Trophoblast cell (in vitro differentiated cells and primary cell): ENCODE results near the gene FARP2.

ENCODE experiments used
- DNase-seq, 2 donors: peaks; one replicate each; pipeline ENCODE4 v3.0.0-alpha.2; 2016
- H2AFZ ChIP-seq: 2 replicates; pipeline ENCODE4 v1.6.1; 2013; ENCODE audit warnings: low read length, moderate library complexity, mild to moderate bottlenecking; ENCODE audit not compliant: insufficient read depth, poor library complexity
- H2AK5ac ChIP-seq: 2 replicates; pipeline ENCODE4 v1.6.1; 2013; ENCODE audit warnings: mild to moderate bottlenecking, low read length
- H2BK120ac ChIP-seq: 2 replicates; pipeline ENCODE4 v1.6.1; 2013; ENCODE audit warnings: low read length, mild to moderate bottlenecking, moderate library complexity; ENCODE audit not compliant: insufficient read depth, poor library complexity
- H2BK12ac ChIP-seq: 2 replicates; pipeline ENCODE4 v1.6.1; 2013; ENCODE audit warnings: mild to moderate bottlenecking, low read length, moderate library complexity
- H2BK5ac ChIP-seq: 2 replicates; pipeline ENCODE4 v1.6.1; 2013; ENCODE audit warnings: low read length, low read depth, moderate library complexity, mild to moderate bottlenecking; ENCODE audit not compliant: poor library complexity
- H3K14ac ChIP-seq: 2 replicates; pipeline ENCODE4 v1.6.1; 2013; ENCODE audit warnings: mild to moderate bottlenecking, low read length
- H3K18ac ChIP-seq: 2 replicates; pipeline ENCODE4 v1.6.1; 2013; ENCODE audit warnings: mild to moderate bottlenecking, low read length
- H3K23ac ChIP-seq: 2 replicates; pipeline ENCODE4 v1.6.1; 2013; ENCODE audit warnings: low read length
- H3K27ac ChIP-seq: 2 replicates; pipeline ENCODE4 v1.5.1; 2013; ENCODE audit warnings: low read depth, mild to moderate bottlenecking, inconsistent platforms, low read length, moderate library complexity
- H3K27me3 ChIP-seq: 2 replicates; pipeline ENCODE4 v1.6.1; 2013; ENCODE audit warnings: inconsistent platforms, mild to moderate bottlenecking, low read length, moderate library complexity; ENCODE audit not compliant: insufficient read depth
- H3K36me3 ChIP-seq, 2 experiments: 1 replicate in 1 of 2; 2 replicates in 1 of 2; pipeline ENCODE4 v1.6.1; 2013; ENCODE audit warnings: low read length in 2 of 2, mild to moderate bottlenecking in 2 of 2, moderate library complexity in 1 of 2; ENCODE audit not compliant: insufficient read depth in 2 of 2, control insufficient read depth in 1 of 2
- H3K4ac ChIP-seq: 2 replicates; pipeline ENCODE4 v1.6.1; 2013; ENCODE audit warnings: low read depth, mild to moderate bottlenecking, low read length, moderate library complexity
- H3K4me1 ChIP-seq, 2 experiments: 1 replicate in 1 of 2; 2 replicates in 1 of 2; pipeline ENCODE4 v1.6.1; 2013; ENCODE audit warnings: low read length in 2 of 2, mild to moderate bottlenecking in 2 of 2, moderate library complexity in 1 of 2; ENCODE audit not compliant: insufficient read depth in 2 of 2, control insufficient read depth in 1 of 2
- H3K4me2 ChIP-seq: 2 replicates; pipeline ENCODE4 v1.6.1; 2013; ENCODE audit warnings: inconsistent platforms, mild to moderate bottlenecking, low read length, moderate library complexity
- H3K4me3 ChIP-seq: 2 replicates; pipeline ENCODE4 v1.5.1; 2013; ENCODE audit warnings: mild to moderate bottlenecking, low read depth, low read length, inconsistent platforms
- H3K79me1 ChIP-seq: one replicate; pipeline ENCODE4 v1.6.1; 2013; ENCODE audit warnings: low read length
- H3K79me2 ChIP-seq: 2 replicates; pipeline ENCODE4 v1.6.1; 2013; ENCODE audit warnings: low read length, mild to moderate bottlenecking; ENCODE audit not compliant: control insufficient read depth, insufficient read depth, poor library complexity
- H3K9ac ChIP-seq: 2 replicates; pipeline ENCODE4 v1.6.1; 2013; ENCODE audit warnings: mild to moderate bottlenecking, low read length
- H3K9me3 ChIP-seq: 2 replicates; pipeline ENCODE4 v1.6.1; 2013; ENCODE audit warnings: low read depth, mild to moderate bottlenecking, control low read depth, inconsistent platforms, low read length; ENCODE audit not compliant: insufficient read depth
- H4K12ac ChIP-seq: 2 replicates; pipeline ENCODE4 v1.6.1; 2013; ENCODE audit warnings: low read depth, mild to moderate bottlenecking, low read length, moderate library complexity
- H4K8ac ChIP-seq: 2 replicates; pipeline ENCODE4 v1.6.1; 2013; ENCODE audit warnings: low read depth, mild to moderate bottlenecking, low read length, moderate library complexity
- H4K91ac ChIP-seq: one replicate; pipeline ENCODE4 v1.6.1; 2013; ENCODE audit warnings: low read depth, mild to moderate bottlenecking, low read length, moderate library complexity
- WGBS: extraction: QIAGEN DNeasy Blood & Tissue Kit; methylation state at CpG from one replicate; pipeline ENCODE4 v1.1.7; 2013; ENCODE audit warnings: missing lambda C conversion rate; ENCODE audit not compliant: insufficient read length, insufficient coverage; ENCODE audit errors: extremely low coverage; 5-methylcytosine and 5-hydroxymethylcytosine counted together

Gene FARP2

DNA sequence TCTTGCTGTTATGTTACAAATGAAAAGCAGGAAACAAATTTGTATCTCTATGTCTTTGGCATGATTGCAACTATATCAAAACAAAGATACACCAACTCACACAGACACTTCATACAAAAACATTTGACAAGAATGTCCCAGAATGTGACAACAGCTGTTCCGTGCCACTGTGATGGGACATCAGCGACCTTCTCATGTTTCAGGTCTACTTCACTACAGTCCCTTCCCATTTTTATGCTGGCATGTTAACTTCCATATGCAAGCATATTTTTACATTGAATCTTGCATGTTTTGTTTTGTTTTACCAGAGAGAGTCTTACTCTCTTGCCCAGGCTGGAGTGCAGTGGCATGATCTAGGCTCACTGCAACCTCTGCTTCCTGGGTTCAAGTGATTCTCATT, 81.1 kb downstream of the FARP2 start:
- Histone ChIP-seq H3K23ac (no peak overlapping the region), H4K12ac (no peak overlapping the region), H2BK12ac (no peak overlapping the region), H3K4me2 (no peak overlapping the region), H3K9ac (no peak overlapping the region), H3K27ac (no peak overlapping the region), H3K18ac (no peak overlapping the region), H3K4me3 (no peak overlapping the region), H2AK5ac (no peak overlapping the region), H3K27me3 (no peaks in the 10 kb centered on the region), H2BK120ac (no peak overlapping the region), H2AFZ (no peak overlapping the region), H3K79me2 (peaks cover 2% of the 10 kb centered on the region), H4K8ac (no peak overlapping the region), H3K4me1 (no peaks in the 10 kb centered on the region), H3K9me3 (peaks cover 4% of the 10 kb centered on the region), H3K36me3 (peaks cover 23 to 47% of the 10 kb centered on the region in 2 experiments), H3K79me1 (no peaks in the 10 kb centered on the region), H3K14ac (no peak overlapping the region), H4K91ac (no peak overlapping the region), H3K4ac (no peak overlapping the region), H2BK5ac (no peak overlapping the region)
- WGBS, result no CpG with 5 or more reads among the region's 2 CpGs
- DNase-seq, result no peak

DNA sequence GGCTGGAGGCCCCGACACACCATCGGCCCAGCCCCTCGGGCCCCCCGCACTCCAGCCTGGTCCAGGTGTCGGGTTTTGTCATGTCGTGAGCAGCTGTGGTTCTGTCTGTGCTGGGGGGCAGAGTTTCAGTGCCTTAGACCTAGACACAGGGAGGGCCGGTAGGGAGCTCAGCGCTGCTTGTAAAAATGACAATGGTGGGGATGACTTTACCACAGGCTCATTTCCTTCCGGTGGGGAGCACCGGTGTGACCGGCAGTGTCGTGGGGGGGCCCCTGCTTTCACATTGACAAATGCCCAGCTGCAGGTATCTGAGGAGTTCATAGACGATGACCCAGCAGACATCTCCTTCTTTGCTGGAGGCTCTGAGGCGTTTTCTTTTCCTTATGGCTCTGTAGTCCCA, 85.4 kb downstream of the FARP2 start:
- no peak overlapping the region for H2BK120ac ChIP-seq
- no peak overlapping the region for H3K9ac ChIP-seq
- peaks cover 31 to 46% of the 10 kb centered on the region in 2 experiments for H3K36me3 ChIP-seq
- H3K4me2 ChIP-seq, result no peak overlapping the region
- no peak for DNase-seq
- no peak overlapping the region for H3K4ac ChIP-seq
- no peak overlapping the region for H3K23ac ChIP-seq
- no peak overlapping the region for H2BK12ac ChIP-seq
- H4K8ac ChIP-seq, result no peak overlapping the region
- H3K79me1 ChIP-seq, result no peaks in the 10 kb centered on the region
- H3K18ac ChIP-seq, result no peak overlapping the region
- no peak overlapping the region for H3K4me3 ChIP-seq
- no peak overlapping the region for H2AFZ ChIP-seq
- no peak overlapping the region for H3K14ac ChIP-seq
- H3K27me3 ChIP-seq, result no peaks in the 10 kb centered on the region
- H3K27ac ChIP-seq, result no peak overlapping the region
- H3K4me1 ChIP-seq, result no peaks in the 10 kb centered on the region
- H4K12ac ChIP-seq, result no peak overlapping the region
- no peak overlapping the region for H4K91ac ChIP-seq
- H3K79me2 ChIP-seq, result peaks cover 2% of the 10 kb centered on the region
- no CpG with 5 or more reads among the region's 14 CpGs for WGBS
- no peak overlapping the region for H2BK5ac ChIP-seq
- peaks cover 4% of the 10 kb centered on the region for H3K9me3 ChIP-seq
- no peak overlapping the region for H2AK5ac ChIP-seq

DNA sequence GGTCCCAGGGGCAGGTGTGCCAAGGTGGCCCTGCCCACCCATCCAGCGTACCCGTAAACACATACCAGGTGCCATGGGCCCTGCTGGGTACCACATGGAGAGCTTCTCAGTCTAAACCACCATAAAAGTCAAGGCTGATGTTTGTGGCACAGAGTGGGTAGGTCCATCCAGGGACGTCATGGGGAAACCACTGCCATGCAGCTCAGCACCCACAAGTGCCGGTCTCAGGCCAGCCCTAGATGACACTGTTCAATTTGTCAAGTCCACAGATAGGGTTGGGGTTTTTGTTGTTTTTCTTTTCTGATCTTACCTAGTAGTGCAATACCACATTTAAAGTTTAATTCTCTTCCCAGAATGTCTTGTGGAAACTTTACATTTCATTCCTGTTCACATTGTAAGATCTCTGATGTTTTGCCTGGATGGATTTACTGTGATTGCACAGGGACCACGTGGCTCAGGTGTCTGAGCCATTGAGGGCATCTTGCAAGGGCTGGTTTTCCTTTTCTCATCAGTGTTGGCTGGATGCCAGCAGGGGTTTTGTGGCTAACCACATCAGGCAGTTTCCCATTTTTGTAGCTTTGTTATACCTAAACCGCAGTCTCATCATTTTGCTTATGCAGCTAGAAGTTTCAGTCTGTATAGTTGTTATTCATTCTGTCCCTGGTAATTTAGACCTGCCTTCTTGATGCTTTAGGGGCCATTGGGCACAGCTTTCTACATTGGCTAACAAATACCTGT, 87.6 kb downstream of the FARP2 start:
- Histone ChIP-seq H2BK12ac (no peak overlapping the region), H3K9me3 (peaks cover 4% of the 10 kb centered on the region), H2BK120ac (no peak overlapping the region), H3K79me2 (peaks cover 2% of the 10 kb centered on the region), H2AFZ (no peak overlapping the region), H3K23ac (no peak overlapping the region), H3K9ac (no peak overlapping the region), H2BK5ac (no peak overlapping the region), H4K12ac (no peak overlapping the region), H3K4me2 (no peak overlapping the region), H3K36me3 (peaks cover 29 to 40% of the 10 kb centered on the region in 2 experiments), H4K8ac (no peak overlapping the region), H3K4me1 (no peaks in the 10 kb centered on the region), H3K18ac (no peak overlapping the region), H2AK5ac (no peak overlapping the region), H3K14ac (no peak overlapping the region), H4K91ac (no peak overlapping the region), H3K4ac (no peak overlapping the region), H3K4me3 (no peak overlapping the region), H3K27me3 (no peaks in the 10 kb centered on the region), H3K79me1 (no peaks in the 10 kb centered on the region), H3K27ac (no peak overlapping the region)
- no CpG with 5 or more reads among the region's 6 CpGs for WGBS
- no peak for DNase-seq

DNA sequence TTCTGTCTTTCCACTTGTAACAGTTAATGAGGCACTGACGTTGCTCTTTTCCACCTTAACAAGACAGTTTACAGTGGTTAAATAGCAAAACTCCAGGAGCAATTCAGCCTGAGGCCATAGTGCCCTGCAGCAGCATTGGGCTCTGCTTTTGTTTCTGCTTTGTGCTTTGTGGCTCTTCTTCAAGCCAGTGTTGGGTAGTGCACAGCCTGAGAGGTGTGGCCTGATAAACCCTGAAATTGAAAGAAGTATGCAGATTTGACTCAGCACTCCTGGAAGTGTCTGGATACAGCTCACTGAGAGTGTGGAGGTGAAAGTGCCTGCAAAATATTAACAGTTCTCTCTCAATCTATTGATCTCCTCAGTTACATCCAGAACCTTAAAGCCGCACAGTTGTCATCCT, 89.3 kb downstream of the FARP2 start:
- Histone ChIP-seq H3K14ac (no peak overlapping the region), H3K27me3 (no peaks in the 10 kb centered on the region), H3K9ac (no peak overlapping the region), H3K23ac (no peak overlapping the region), H3K4me3 (no peak overlapping the region), H3K4me1 (no peaks in the 10 kb centered on the region), H3K9me3 (peaks cover 2% of the 10 kb centered on the region), H3K36me3 (peaks cover 25 to 32% of the 10 kb centered on the region in 2 experiments), H3K18ac (no peak overlapping the region), H3K79me1 (no peaks in the 10 kb centered on the region), H3K79me2 (peaks cover 2% of the 10 kb centered on the region), H3K27ac (no peak overlapping the region), H4K12ac (no peak overlapping the region), H2AK5ac (no peak overlapping the region), H2BK120ac (no peak overlapping the region), H2AFZ (no peak overlapping the region), H3K4me2 (no peak overlapping the region), H4K91ac (no peak overlapping the region), H2BK12ac (no peak overlapping the region), H4K8ac (no peak overlapping the region), H2BK5ac (no peak overlapping the region), H3K4ac (no peak overlapping the region)
- DNase-seq, result peak in 1 of 2 donors; percentile 25
- WGBS, result no CpG with 5 or more reads among the region's 2 CpGs
